ENCODE measurements around the gene CNBD2.

GRCh38 chr20:36002855-36003254 is 34.5 kb downstream of the CNBD2 start:
- TF ChIP-seq ATF2 (CRISPR knock-in tag; IDR thresholded peaks at IDR 0.05; ENCODE audit: borderline replicate concordance, low read depth) (no peak), CTCF (IDR thresholded peaks at IDR 0.05) (no peak), MLX (CRISPR knock-in tag; IDR thresholded peaks at IDR 0.05) (no peak), KAT7 (CRISPR knock-in tag; IDR thresholded peaks at IDR 0.05; ENCODE audit: borderline replicate concordance) (no peak)

Measured in WTC11 (cell line).